Fibroblast of the aortic adventitia (primary cell): ENCODE results near the gene CRYBB2. TPM values are rescaled to one million over a fixed set of nuclear protein-coding genes. Genes with fewer than 3 reads are reported as not detected.
"Not testable (repeated sequence)": the region's sequence is repeated elsewhere in the genome, so short reads cannot be mapped to it uniquely, and the experiment has no call there.

Source experiments
- DNase-seq: peaks from one replicate; pipeline ENCODE4 v3.0.0-alpha.2; 2010; ENCODE audit warnings: low read depth
- H3K4me3 ChIP-seq: 2 replicates; pipeline ENCODE4 v1.5.1; 2011; ENCODE audit warnings: low read depth, mild to moderate bottlenecking, control low read depth, low read length, moderate library complexity
- CTCF ChIP-seq: IDR thresholded peaks from 2 replicates; pipeline ENCODE4 v1.5.1; 2011; ENCODE audit warnings: mild to moderate bottlenecking, low read length, control low read depth, inconsistent platforms; ENCODE audit not compliant: insufficient read depth
- total RNA-seq: library from RNA; depleted of rRNA; stranded (reverse); fragments of >200 nt; gene quantifications from 2 replicates; pipeline ENCODE4 v1.2.3, GENCODE V29; 2012; ENCODE audit warnings: low replicate concordance

CRYBB2 gene
- total RNA-seq, 1 donor = not detected

DNA sequence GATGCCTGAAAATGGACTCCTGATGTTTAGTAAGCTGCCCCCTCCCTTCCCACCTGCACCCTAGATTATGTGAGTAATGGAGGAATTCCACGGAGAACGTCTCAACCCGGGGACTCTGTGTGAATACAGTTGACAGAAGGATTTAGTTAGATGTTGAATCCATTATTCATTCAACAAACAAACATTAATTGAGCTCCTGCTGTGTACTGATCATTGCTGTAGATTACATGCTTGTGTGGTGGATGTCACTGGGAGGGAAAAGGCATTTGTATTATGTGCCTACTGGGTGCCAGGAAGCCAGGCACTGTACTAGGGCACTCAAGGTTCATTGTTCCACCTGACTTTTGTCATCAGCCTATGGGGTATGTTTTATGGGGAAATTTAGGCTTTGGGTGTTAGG, 42.6 kb upstream of the CRYBB2 start:
- no peak for DNase-seq
- TF ChIP-seq CTCF = no peak
- no peak overlapping the region for H3K4me3 ChIP-seq

- no peak for TF ChIP-seq CTCF
- no peak for DNase-seq
Observed at GRCh38 chr22:25177226-25177625, 42.2 kb upstream of the CRYBB2 start.

GRCh38 chr22:25177895-25178294, 41.5 kb upstream of the CRYBB2 start:
- DNase-seq = no peak
- no peak overlapping the region for H3K4me3 ChIP-seq
- no peak for TF ChIP-seq CTCF

More at GRCh38 chr22:25177226-25177625, 42.2 kb upstream of the CRYBB2 start:
- no peak overlapping the region for H3K4me3 ChIP-seq

DNA sequence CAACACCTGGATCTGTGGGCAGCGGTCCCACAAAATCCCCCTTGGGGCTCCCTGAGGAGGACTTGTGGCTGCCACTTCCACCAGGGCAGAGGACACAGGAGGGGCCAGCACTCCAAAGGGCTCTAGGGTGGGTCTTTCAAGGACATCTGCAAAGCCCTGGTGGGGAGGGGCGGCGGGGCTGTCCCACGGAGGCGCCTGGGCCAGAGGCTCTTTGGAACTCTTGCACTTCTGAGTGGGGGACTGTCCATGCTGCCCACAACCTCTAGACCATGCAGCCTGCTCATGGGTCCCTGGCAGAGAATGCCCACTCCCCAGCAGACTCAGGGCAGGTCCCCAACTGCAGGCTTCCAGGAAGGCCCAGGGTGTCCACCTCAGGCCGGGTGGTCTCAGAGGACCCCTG, 41.1 kb upstream of the CRYBB2 start:
- DNase-seq, H3K4me3 ChIP-seq: not testable (repeated sequence)

- not testable (repeated sequence) for H3K4me3 ChIP-seq, DNase-seq
Observed at GRCh38 chr22:25178869-25179631, 40.4 kb upstream of the CRYBB2 start.

- no peak overlapping the region for H3K4me3 ChIP-seq
- TF ChIP-seq CTCF = no peak
- DNase-seq = peak; percentile 40
Observed at GRCh38 chr22:25182131-25183110, 37.0 kb upstream of the CRYBB2 start.

- H3K4me3 ChIP-seq = no peak overlapping the region
- no peak for DNase-seq
- TF ChIP-seq CTCF = no peak
Observed at GRCh38 chr22:25183949-25184619, 35.4 kb upstream of the CRYBB2 start.
